Kidney (tissue), 14 donors: Measurements from ENCODE around the gene PKD1. TPM values are rescaled to one million over a fixed set of nuclear protein-coding genes. Genes with fewer than 3 reads are reported as not detected.
A peak's percentile ranks its signal among the peaks of the same experiment; 100 is the strongest.

Experiments used
- DNase-seq, 5 donors: peaks; one replicate each; pipeline ENCODE4 v3.0.0-alpha.2; 2013 to 2020
- FAIRE-seq: peaks from 2 replicates; lab custom pipeline; 2012; peaks lifted over from hg19 to GRCh38; lab: Jason Lieb, UNC
- H3K27ac ChIP-seq, 2 donors: one replicate each; pipeline ENCODE4 v1.7.0; 2013; ENCODE audit warnings: low read depth in 2 of 2, low read length in 2 of 2, inconsistent platforms in 1 of 2
- H3K27me3 ChIP-seq: one replicate; pipeline ENCODE4 v1.7.1; 2013; ENCODE audit warnings: low read length, inconsistent platforms; ENCODE audit not compliant: control insufficient read depth, insufficient read depth
- H3K36me3 ChIP-seq, 3 donors: one replicate each; pipeline versions ENCODE4 v1.7.0 to v1.7.1; 2013; ENCODE audit warnings: low read length in 3 of 3, control low read depth in 1 of 3, inconsistent platforms in 1 of 3; ENCODE audit not compliant: insufficient read depth in 3 of 3, control insufficient read depth in 2 of 3
- H3K4me1 ChIP-seq, 3 donors: one replicate each; pipeline versions ENCODE4 v1.7.0 to v1.7.1; 2013; ENCODE audit warnings: low read length in 3 of 3, inconsistent platforms in 1 of 3, low read depth in 1 of 3; ENCODE audit not compliant: control insufficient read depth in 2 of 3, insufficient read depth in 2 of 3
- H3K4me3 ChIP-seq, 3 donors: one replicate each; pipeline versions ENCODE4 v1.7.0 to v1.8.1; 2013; ENCODE audit warnings: low read length in 3 of 3, control low read depth in 1 of 3, inconsistent platforms in 1 of 3
- H3K9ac ChIP-seq, 3 donors: one replicate each; pipeline versions ENCODE4 v1.7.0 to v1.7.1; 2013; ENCODE audit warnings: low read length in 3 of 3, control low read depth in 1 of 3, inconsistent platforms in 1 of 3
- H3K9me3 ChIP-seq, 3 donors: one replicate each; pipeline versions ENCODE4 v1.7.0 to v1.7.1; 2013; ENCODE audit warnings: low read length in 3 of 3, control low read depth in 1 of 3, inconsistent platforms in 1 of 3; ENCODE audit not compliant: control insufficient read depth in 2 of 3, insufficient read depth in 1 of 3
- CTCF ChIP-seq: IDR thresholded peaks from 3 replicates; pipeline ENCODE4 v1.5.1; 2012; ENCODE audit warnings: mild to moderate bottlenecking, moderate library complexity, borderline replicate concordance; ENCODE audit not compliant: insufficient read depth; ENCODE audit errors: extremely low read depth
- intact Hi-C: fragments of 100-400 bp; cut with DNase I; formaldehyde crosslinking; loops from one replicate; pipeline ENCODE4 v1.11.1; 2022
- polyA plus RNA-seq: library from polyadenylated mRNA; stranded (reverse); fragments of 350-450 nt; fragmentation: Illumina TruSeq; extraction: RNeasy Lipid Tissue Mini Kit (QIAGEN cat#74804); gene quantifications from one replicate; pipeline ENCODE4 v1.2.3, GENCODE V29; 2014; ENCODE audit warnings: low read depth, low replicate concordance; ENCODE audit not compliant: insufficient read depth
- total RNA-seq: library from RNA; stranded (reverse); fragmentation: NEBNext Ultra II Directional; extraction: Animal tissue kit (Norgen Biotek cat#: 25700); gene quantifications from one replicate; pipeline ENCODE4 v1.2.1, GENCODE V29; 2021
- donor health status: control.
- donor health status: control.
- donor health status: control.
- donor health status: control.
- donor health status: control.
- donor health status: DM: yes; HTN: yes; CAD: no.
- donor health status: Normal renal cell carcinoma (clear cell type).

The PKD1 gene
- total and polyA plus RNA-seq, 2 donors from 2014 or later, result 16.2 to 88.3 TPM

- Histone ChIP-seq H3K36me3 (peaks cover 0 to 5% (median 3%) of the 10 kb centered on the region in 3 donors), H3K9me3 (no peaks in the 10 kb centered on the region), H3K27me3 (no peaks in the 10 kb centered on the region), H3K4me1 (peaks cover 0 to 19% (median 0%) of the 10 kb centered on the region in 3 donors), H3K27ac (peak overlapping the region in 1 of 2 donors; percentile 32), H3K9ac (no peak overlapping the region), H3K4me3 (no peak overlapping the region)
- DNase-seq (peak in 4 of 5 donors; percentile 91 to 93 (median 92)), FAIRE-seq (no peak)
- TF ChIP-seq CTCF, result no peak
- intact Hi-C loops, result no loop called here
These were observed 53.3 kb downstream of the PKD1 start for GRCh38 chr16:2082171-2082982.

- no peak overlapping the region for H3K9ac ChIP-seq
- H3K4me1 ChIP-seq, result peaks cover 0 to 17% (median 0%) of the 10 kb centered on the region in 3 donors
- peaks cover 0 to 9% (median 0%) of the 10 kb centered on the region in 3 donors for H3K36me3 ChIP-seq
- H3K4me3 ChIP-seq, result no peak overlapping the region
- TF ChIP-seq CTCF, result no peak
- no peak for FAIRE-seq
- no peaks in the 10 kb centered on the region for H3K27me3 ChIP-seq
- DNase-seq, result peak in 1 of 5 donors; percentile 67
- peak overlapping the region in 1 of 2 donors; percentile 32 for H3K27ac ChIP-seq
- intact Hi-C loops, result no loop called here
- H3K9me3 ChIP-seq, result no peaks in the 10 kb centered on the region
These were observed 54.3 kb downstream of the PKD1 start for GRCh38 chr16:2081201-2082084.

GRCh38 chr16:2079991-2080390, 55.7 kb downstream of the PKD1 start:
- H3K36me3 ChIP-seq, result peaks cover 0 to 14% (median 0%) of the 10 kb centered on the region in 3 donors
- no peak overlapping the region for H3K27ac ChIP-seq
- peaks cover 0 to 17% (median 0%) of the 10 kb centered on the region in 3 donors for H3K4me1 ChIP-seq
- FAIRE-seq (no peak), DNase-seq (no peak)
- TF ChIP-seq CTCF, result no peak
- H3K4me3 ChIP-seq, result no peak overlapping the region
- no peaks in the 10 kb centered on the region for H3K9me3 ChIP-seq
- intact Hi-C loops, result no loop called here
- H3K27me3 ChIP-seq, result no peaks in the 10 kb centered on the region
- H3K9ac ChIP-seq, result no peak overlapping the region
